ENCODE results near the gene ARHGEF28.

- no peak for TF ChIP-seq CTCF (IDR thresholded peaks at IDR 0.05; ENCODE audit: low read depth, low read length)
- no peak for TF ChIP-seq POLR2A (IDR thresholded peaks at IDR 0.05; ENCODE audit: extremely low read depth, insufficient read length)
- TF ChIP-seq MYC (IDR thresholded peaks at IDR 0.05; ENCODE audit: low read depth, low read length), result no peak
- TF ChIP-seq, protein P1, sequence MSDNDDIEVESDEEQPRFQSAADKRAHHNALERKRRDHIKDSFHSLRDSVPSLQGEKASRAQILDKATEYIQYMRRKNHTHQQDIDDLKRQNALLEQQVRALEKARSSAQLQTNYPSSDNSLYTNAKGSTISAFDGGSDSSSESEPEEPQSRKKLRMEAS (IDR thresholded peaks at IDR 0.05; ENCODE audit: low read depth, low read length), result no peak
These were observed 232.8 kb downstream of the ARHGEF28 start for GRCh38 chr5:73858776-73859175.

All from NB4 (cell line).